Measurements from ENCODE around the gene NRG3.

NRG3 gene

DNA sequence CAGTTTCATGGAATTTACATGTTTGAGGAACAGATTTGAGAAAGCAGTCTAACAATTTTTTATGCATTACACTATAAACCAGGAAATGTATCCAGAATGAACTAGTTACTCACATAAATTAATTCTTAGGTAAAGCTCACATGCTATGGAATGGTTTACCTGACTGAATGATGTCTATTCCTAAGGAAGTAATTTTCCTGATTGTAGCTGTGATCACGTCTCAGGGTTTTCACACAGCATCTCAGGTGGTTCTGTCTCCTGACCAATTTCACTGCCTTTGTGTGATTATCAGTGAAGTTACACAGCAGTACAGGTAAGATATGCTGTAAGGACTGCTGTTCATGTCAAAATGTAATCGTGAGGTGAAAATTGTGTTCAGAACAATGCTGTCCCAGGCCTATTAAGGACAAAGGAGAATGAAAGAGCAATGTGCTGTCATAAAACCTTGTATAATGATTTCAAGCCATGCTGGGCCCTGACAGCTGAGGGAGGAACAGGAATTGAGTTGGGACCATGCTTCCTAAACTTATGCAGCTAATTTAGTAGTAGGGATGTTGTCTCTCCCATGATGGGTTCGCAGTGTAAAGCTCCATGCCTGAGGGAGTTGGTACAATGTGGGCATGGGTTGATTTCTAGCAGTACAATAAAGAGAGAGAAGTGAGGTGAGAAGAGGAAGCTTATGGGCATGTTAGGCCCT, 631.8 kb downstream of the NRG3 start:
- DNase-seq: no peak

GRCh38 chr10:82515256-82515655, 640.3 kb downstream of the NRG3 start:
- peak; percentile 20 for DNase-seq

DNA sequence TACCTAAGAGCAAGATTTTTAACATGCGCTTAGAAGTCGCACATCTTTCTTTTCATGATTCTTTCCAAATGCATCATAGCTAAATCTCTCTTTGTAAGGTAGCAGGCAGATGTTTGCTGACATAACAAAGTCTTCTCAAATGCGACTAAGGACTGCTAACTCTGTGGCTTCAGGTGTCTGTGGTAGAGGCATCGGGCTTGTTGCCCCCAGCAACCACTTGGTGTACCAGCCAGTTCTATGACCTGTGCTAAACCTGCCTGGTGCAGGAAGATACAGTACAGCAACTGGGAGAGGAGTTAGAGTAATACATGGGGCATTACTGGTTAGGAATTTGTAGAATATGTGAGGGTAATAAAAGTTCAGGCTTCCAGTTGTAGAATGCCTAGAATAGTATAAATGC, 654.1 kb downstream of the NRG3 start:
- DNase-seq: no peak

- no peak for DNase-seq
These were observed 660.5 kb downstream of the NRG3 start for GRCh38 chr10:82535457-82535856.

- no peak for DNase-seq
These were observed 661.7 kb downstream of the NRG3 start for GRCh38 chr10:82536668-82537067.

DNA sequence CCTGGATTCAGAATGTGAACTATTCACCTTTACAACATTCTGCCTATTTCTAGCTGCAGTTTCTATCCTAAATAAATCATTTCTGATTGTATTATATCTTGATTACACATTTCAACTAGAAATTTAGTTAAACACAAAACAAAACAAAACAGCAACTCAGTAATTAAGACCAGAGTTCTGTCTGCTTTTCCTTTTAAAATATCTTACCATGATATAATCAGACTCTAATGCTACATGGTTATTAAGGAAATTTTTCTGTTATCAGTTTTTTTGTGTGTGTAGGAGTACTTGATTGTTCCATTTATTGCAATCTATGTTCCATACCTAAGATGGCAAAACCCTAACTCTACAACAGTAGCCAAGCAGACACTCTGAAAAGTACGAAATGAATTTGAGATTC, 663.3 kb downstream of the NRG3 start:
- no peak for DNase-seq

DNA sequence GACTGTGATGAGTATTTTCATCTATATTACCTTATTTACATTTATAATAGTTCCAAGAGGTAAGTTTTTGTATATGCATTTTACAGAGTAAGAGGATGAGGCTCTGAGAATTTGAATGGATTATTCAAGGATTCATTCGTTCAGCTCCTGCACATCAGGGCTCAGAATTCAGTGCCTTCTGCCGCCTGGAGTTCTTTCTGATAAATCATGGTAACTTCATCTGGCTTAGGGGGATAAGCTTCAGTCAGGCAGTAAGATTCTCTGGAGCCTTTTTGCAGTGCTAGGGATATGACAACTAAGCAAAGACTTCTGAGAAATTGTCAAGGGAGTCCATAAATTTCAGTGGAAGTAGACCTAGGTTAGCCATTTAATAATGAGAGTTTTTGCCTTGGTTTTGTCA, 668.6 kb downstream of the NRG3 start:
- DNase-seq: no peak

- no peak for DNase-seq
These were observed 669.4 kb downstream of the NRG3 start for GRCh38 chr10:82544377-82544776.

DNA sequence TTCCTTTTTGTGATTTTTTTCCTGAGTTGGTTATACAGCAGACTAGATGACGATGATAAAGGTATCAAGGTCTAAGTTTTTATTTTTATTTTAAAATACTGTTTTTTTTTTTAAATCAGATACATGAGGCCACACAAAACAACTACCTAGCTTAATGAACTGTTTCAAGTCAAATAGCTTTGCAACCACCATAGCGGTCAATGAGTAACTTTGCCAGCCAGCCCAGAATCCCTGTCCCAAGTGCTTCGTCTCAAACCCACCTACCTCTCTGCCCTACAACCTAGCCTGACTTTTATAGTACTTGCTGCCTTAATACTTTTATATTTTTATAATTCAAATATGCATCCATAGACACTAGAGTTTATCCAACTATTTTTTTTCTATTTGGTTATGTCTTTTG, 676.5 kb downstream of the NRG3 start:
- DNase-seq: no peak

GRCh38 chr10:82552267-82552666, 677.3 kb downstream of the NRG3 start:
- no peak for DNase-seq

- no peak for DNase-seq
These were observed 679.4 kb downstream of the NRG3 start for GRCh38 chr10:82554381-82554780.

GRCh38 chr10:82558014-82558607, 683.1 kb downstream of the NRG3 start:
- DNase-seq: peak; percentile 62

DNA sequence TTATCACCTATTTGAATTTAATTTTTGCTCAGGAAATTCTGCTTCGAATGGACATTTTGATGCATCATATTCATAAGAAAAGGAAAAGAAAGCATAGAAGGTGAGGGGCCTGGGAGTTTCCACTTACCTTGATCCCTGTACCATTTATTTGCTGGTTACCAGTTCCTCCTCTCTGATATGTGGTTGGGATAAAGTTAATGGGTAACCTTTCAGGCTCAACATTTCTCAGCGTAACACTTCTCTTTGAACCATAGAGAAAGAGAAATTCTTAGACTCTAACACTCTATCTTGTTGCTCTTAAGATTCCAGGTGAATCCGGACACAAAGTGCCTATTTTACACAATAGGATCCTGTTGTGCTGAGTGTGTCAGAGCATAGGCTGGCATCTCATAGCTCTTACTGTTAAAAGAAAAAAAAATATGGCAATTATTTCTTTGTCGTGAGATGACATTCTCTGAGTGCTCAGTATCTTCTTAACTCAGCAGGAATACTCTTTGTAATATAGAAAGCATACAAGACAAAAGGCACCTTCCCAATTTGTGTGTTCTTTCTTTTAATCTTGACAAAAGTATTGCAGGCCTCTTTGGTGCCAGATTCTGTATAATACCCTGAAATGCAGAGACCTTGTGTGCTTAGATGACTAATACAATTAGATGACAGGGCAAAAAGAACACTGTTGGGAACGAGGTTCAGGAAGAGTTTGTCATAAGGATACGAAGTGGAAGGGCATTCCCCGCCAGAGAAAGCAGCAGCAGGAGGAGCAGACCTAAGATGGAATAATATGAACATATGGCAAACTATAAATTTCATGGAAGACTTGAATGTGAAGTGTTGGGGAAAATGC, 689.6 kb downstream of the NRG3 start:
- DNase-seq: peak; percentile 30

DNA sequence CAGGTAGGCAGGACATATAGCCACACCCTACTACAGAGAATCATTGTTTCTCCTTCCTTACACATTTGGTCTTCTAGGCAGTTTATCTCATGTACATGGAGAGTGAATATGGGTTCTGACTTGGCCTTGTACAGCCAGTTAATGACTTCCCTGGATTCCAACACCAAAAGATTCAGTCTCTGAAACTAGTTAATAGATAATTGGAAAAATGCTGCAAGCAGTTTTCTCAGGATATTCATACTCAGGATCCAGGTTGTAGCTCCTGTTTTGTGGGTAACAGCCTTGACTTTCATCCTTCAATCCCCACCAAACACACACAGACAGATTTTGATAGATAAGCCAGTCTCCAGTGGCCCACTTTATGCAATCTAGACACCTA, 690.2 kb downstream of the NRG3 start:
- DNase-seq: no peak

DNA sequence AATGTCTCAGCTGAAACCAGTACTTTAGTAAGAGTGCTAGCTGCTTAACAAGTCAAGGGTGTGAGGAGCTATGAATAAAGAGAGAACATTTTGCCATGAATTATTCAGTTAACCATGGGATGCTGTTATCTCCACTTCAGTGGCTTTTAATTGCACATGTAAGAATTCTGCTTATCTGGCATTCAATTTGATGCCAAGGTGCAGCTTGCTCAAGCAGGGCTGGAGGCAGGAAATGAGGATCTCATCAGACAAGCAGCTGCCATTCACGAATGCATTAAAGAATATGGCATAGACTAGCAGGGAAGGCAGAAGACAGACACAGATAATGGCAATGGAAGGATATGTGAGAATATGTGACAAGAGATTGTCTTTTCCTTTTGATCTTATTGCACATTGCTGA, 697.8 kb downstream of the NRG3 start:
- no peak for DNase-seq

DNA sequence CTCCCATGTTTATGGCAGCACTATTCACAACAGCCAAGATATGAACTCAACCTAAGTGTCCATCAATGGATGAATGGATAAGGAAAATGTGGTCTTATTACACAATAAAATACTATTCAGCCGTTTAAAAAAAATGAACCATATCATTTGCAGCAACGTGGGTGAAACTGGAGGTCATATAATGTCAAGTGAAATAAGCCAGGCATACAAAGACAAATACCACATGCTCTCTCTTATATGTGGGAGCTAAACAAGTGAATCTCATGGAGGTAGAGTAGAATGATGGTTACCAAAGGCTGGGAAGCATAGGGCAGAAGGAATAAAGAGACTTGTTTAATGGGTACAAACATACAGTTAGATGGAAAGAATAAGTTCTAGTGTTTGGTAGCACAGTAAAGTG, 699.1 kb downstream of the NRG3 start:
- DNase-seq: no peak

DNA sequence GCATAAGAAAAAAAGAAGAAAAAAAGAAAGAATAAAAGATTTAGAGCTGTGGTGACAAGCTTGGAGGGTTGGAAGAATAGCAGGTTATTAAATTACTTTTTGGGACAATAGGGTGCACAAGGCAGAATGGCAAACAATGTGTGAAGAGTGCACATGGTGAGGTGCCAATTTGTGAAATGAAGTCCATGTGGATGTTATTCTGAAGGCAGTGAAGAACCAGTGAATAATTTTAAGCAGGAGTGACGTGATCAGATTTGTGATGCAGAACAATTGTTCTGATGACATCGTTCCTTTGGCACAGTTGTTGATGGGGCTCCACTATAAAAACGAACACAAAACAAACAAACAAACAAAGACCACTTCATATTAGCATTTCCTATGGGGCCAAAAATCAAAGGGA, 700.3 kb downstream of the NRG3 start:
- DNase-seq: no peak

DNA sequence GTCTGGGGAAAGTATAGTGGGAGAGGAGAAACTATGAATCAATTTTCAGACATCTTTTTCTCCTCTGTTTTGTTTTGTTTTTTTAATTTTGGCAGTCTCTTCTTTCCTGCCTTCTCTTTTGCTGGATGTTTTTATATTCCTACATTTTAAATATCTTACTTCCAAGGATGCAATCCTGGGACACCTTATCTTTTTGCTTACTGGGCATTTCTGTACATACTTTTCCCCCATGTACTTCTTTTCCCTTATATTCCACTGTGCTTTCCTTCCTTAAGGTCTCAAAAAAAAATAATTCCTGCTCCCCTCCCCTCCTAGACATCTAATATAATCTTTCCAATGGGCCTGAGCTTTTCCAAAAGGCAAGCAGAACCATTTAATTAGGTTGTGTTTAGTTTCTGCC, 701.1 kb downstream of the NRG3 start:
- DNase-seq: no peak

- DNase-seq: no peak
These were observed 706.9 kb downstream of the NRG3 start for GRCh38 chr10:82581940-82582339.

- no peak for DNase-seq
These were observed 716.4 kb downstream of the NRG3 start for GRCh38 chr10:82591421-82591820.

DNA sequence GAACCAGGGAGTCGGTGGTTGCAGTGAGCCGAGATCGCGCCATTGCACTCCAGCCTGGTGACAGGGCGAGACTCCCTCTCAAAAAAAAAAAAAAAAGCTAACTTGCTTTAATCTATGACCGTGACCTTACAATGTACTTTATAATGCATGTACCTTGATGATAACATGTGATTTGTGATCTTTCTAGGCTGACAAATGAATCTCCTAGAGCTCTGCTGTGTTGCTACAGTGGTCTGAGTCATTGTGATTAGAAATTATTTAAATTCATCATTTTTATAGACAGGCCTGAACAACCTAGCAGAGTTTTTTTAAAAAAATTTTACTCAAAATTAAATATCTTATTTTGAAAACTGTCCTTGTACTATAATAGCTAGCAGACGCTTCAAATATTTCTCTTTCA, 722.8 kb downstream of the NRG3 start:
- DNase-seq: no peak

- no peak for DNase-seq
These were observed 734.9 kb downstream of the NRG3 start for GRCh38 chr10:82609845-82610244.

DNA sequence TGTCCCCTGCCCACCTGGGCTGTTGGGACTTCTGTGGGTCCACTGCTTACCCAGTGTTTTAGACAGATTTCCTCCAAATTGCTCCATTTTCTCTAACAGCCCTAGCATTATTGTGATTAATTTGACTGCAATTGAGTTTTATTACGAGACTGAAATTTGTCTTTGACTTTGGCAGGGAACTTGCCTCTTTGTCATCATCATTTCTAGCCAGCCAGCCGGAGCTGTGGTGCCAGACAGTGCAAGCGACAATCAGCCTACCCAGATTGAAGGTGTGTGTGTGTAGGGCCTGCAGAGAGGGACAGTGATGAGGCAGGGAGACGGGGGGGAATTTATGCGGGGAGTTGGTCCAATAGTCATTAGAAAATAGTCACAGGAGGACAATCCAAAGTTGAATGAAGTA, 743.0 kb downstream of the NRG3 start:
- DNase-seq: no peak

DNA sequence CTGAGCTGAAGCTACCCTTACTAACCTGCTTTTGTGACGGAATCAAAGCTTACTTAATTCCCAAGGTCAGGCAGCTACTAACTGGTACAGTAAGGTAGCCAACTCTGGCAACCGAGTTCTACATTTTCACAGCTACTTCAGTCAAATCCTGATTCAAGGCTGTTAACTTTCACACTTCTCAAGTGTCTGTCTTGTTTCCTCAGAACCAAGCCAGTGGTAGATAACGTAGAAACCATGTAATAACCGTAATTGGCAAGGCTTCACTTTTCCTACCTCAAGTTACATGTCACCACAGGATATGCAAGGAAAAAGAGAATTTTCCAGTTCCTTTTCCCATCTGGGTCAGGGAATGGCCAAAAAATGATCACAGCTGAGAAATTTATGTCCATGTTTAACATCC, 746.7 kb downstream of the NRG3 start:
- no peak for DNase-seq

All from fibroblast of skin of right quadriceps (primary cell).